DMS53 treated with DMSO at 0.1 percent for 48 hours (cell line): ENCODE data around the gene CHPF.
A peak's percentile ranks its signal among the peaks of the same experiment; 100 is the strongest.

Experiments used
- DNase-seq: peaks from one replicate; lab custom pipeline; 2025; ENCODE audit not compliant: unreplicated experiment; lab: John Stamatoyannopoulos, UW

Gene CHPF

DNA sequence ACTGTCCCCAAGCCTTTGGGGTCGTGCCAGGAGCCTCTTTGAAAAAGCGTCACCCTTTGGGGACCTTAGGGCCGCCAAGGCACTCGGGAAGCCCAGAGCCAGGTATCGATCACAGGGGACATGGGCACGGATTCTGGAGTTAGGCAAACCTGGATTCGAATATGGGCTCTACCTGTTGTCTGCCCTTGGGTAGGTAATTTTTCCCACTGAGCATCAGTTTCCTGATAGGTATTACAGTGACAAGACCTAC lies 9.5 kb upstream of the CHPF start:
- DNase-seq = no peak

DNA sequence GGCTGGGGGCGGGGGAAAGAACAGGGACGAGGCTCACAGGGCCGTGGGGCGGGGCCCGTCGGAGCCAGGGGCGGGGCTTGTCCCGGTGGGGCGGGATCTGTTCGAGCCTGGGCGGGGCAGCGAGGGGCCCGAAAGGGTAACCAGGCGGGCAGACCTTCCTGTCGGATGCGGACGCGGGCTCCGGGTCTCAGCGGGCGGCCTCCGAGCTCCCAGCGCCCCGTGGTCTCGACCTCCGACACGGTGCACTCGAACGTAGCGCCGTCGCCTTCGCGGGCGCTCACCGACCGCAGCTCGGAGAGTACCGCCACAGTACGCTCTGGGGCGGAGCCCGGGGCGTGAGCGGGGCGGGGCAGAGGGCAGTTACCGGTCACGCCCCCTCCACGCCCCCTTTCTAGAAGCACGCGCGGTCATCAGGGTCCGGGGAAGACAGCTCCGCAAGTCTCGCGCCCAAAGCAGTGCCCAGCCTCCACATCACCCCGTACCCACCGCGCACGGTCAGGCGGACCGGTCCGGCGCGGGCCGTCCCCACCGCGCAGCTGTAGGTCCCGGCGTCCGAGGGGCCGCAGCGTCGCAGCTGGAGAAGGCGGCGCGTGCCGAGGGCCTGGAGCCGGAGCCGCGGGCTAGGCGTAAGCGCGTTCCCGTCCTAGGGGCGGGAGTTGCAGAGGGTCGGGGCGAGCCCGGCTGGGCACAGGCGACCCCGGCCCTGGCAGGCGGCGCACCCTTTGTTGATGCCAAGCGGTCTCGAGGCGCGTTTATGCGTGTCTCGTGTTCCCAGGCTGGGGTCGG lies 9.0 kb upstream of the CHPF start:
- DNase-seq = peak; percentile 66

DNA sequence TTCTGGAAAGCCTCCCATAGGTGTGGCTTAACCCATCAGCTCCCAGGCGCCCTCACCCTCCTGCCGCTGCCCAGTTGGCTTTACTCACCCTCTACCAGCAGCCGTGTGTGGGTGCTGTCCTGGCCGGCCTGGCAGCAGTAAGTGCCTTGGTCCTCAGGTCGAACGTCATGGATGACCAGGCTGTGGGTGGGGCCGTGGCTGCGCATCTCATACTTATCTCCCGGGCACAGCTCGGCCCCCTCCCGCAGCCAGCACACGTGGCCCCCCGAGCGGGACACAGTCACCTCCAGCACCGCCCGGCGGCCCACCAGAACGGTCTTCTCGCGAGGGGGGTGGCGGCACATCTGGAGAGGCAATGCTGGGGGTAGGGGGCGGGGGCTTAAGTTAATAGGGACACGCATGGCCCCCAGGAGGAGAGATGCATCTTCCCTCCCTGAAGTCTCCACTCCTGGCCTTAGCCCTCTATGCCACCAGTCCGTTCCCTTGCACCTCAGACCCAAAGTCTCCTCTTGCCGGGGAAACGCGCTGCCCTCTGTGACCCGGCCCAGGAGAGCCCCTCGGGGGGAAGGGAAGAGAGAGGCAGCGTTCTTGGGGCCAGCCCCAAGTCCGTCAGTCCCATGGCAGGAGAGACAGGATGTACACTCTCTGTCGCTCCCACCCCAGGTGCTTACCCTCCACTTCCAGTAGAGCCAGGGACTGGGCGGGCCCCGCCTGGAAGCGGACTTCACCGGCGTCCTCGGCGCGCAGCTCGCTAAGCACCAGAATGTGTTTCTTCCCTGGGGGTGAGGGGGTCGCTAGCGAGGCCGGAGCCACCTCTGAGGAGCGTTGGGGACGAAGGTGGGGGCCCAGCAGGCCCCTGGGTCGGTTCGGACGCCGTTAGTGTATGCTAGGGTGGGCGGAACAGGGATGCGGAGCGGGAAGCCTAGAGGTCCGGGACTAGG lies 8.1 kb upstream of the CHPF start:
- peak; percentile 50 for DNase-seq

DNA sequence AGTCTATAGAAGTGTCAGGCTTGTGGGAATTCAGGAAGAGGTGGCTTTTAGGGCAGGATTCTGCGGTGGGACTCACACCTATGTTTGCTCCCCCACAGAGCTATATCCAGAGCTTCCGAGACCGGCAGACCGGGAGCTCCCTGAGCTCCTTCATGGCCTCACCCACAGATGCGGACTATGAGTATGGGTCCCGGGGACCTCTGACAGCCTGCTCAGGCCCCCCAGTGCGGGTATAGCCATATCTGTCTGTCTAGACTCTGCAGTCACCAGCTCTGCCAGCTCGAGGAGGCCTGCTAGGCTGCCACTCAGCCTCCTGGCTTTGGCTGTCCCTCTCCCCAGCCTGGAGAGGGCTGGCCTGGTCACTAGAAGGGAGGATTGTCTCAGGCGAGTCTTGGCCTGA lies 6.0 kb upstream of the CHPF start:
- no peak for DNase-seq

DNA sequence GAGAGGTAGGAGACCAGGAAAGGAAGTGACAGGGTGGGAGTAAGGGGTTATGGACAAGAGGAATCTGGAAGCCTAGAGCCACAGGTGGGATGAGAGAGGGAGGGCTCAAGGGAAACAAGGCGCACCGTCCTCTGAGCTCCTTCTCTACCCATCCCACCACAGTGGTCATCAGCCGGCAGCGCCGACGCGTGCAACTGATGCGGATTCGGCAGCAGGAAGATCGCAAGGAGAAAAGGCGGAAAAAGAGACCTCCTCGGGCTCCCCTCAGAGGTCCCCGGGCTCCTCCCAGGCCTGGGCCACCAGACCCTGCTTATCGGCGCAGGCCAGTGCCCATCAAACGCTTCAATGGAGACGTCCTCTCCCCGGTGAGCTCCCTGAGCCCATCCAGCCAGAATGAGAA lies 5.4 kb upstream of the CHPF start:
- DNase-seq = no peak

DNA sequence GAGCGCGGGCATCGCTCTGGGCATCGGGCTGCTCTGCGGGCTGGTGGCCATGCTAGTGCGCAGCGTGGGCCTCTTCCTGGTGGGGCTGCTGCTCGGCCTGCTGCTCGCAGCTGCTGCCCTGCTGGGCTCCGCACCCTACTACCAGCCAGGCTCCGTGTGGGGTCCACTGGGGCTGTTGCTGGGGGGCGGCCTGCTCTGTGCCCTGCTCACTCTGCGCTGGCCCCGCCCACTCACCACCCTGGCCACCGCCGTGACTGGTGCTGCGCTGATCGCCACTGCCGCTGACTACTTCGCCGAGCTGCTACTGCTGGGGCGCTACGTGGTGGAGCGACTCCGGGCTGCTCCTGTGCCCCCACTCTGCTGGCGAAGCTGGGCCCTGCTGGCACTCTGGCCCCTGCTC lies 4.0 kb upstream of the CHPF start:
- no peak for DNase-seq

DNA sequence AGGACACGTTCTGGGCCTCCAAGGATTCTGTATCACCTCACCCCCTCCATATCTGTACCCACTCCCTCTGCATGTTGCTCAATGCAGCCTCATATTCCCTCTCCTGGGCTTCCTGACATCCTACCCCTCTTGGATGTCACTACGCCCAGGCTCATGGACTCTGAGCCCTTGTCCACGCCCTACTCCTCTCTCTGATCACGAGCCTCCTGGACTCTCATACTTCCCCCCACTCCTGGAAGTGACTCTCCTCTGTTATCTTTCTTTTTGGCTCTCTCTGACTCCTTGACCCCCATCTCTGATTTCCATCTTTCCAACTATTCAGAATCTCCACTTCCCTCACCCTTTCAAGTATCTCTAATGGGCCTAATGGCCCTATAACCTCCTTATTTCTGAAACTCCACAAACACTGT lies 2.3 kb upstream of the CHPF start:
- DNase-seq = no peak

DNA sequence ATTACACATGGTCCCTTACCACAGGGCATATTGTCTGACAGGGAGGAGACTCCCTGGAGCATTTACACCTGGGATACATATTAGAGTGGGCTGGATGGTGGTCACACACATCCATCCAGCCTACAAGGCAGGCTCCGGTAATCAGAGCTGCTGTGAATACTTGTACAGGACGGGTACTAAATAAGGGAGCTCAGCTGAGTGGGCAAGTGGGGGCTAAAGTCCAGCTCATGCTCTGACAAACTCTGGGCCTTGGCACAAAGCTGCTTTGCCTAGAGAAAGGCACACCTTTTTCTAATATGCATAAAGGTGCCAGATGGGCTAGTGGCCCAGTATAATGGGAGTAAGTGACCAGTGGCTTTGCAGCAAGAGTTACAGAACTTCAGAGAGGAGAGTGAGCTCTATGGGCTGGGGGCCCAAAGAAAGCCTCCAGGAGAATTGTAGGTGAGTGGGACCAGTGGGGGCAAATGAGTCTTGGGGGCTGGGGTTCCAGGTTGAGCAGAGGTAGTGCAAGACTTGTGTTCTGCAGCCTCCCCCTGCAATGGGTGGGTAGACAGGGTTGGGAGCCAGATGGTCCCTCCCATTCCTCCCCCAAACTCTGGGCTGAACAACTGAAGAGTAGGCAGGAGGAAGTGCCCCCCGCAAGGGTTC lies 1.8 kb upstream of the CHPF start:
- DNase-seq = no peak

DNA sequence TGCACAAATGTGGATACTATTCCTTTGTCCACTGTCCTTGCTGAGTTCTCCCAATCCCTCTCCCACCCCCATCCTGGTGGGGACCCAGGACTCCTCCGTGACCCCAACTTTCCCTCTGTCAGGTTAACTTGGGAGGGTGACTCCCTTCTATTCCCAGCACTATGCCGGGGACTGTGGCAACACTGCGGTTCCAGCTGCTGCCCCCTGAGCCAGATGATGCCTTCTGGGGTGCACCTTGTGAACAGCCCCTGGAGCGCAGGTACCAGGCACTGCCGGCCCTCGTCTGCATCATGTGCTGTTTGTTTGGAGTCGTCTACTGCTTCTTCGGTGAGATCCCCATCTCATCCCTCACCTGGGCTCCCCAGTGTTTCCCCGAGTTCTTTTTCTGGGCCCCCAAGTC lies 958 bp upstream of the CHPF start:
- no peak for DNase-seq

DNA sequence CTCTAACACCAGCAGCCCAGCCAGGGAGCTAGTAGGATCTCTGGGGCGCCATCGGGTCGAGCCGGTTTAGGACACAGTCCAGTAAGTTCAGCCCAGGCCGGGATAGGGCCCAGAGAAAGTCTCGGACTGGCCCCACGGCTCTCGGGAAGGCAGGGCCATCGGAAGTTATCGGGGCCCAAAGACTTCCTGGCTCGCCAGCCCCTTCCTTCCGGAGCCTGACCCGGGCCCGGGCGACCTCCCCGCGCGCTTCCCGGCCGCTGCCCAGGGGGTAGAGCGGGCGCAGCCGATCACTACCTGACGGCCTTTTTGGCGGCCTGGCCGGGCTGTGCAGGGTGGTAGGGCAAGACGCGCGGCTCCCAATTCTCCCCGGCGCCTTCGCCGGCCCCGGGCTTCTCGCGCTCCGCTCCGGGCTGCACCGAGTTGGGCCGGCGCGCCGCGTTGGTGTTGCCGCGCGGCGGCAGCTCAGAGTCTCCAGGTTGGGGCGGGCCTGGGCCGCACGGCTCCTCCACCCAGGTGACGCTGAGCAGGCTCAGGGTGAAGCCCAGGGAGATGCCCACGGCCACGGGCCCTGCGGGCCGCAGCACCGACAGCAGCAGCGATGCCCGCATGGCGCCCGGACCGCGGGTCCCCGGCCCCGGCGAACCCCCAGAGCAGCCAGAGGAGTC lies 546 bp downstream of the CHPF start:
- peak; percentile 14 for DNase-seq

DNA sequence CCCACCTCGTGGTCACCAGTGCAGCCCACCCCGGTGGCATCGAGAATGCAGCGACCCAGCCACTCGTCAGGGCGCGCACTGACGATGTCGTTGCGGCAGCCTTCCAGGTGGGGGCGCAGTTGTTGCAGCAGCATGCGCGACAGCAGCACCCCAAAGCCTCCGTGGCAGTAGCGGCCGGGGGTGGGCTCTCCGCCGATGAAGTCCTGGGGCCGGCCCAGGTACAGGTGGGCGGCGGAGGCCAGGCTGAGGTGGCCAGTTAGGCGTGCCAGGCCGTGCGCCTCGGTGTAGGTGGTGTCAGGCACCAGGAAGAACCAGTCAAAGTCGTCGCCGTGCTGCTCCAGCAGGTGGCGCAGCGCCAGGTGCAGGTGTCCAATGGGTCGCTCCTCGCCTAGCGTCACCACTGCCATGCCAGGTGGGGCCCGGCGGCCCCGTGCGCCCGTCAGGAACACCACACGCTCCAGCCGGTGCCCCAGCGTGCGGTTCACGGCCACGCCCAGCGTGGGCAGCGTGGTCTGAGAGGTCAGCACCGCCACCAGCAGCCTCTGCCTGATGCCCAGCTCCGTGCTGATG lies 1.9 kb downstream of the CHPF start:
- DNase-seq = peak; percentile 79

DNA sequence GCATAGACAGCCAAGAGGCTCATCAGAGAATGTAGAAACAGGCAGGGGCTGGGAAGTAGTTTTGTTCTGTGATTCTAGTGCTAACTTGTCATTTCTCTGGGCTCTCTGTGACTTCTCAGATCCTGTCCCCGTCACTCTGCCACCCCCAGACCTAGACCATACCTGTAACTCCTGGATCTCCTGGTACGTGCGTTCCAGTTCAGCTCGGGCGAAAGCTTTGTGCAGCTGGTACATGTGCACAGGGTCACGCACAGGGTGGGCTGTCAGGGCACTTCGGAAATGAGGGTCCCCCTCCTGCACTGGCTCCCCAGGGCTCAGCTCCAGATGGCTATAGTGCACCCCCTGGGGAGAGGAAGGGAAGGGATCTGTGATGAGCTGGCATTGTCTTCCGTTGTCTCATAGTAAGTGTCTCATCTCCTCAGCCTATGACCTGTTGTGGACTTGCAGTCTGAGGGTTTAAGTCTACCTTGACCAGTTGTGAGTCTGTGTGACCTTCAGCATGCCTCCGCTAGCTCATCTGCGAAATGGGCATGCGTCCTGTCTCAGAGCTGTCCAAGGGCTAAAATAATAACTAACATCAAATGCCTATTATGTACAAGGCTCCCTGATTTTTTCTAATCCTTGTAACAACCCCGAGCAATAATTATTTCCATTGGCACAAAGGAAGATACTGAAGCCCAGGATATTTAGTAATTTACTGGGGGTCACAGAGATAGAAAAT lies 2.7 kb downstream of the CHPF start:
- no peak for DNase-seq

DNA sequence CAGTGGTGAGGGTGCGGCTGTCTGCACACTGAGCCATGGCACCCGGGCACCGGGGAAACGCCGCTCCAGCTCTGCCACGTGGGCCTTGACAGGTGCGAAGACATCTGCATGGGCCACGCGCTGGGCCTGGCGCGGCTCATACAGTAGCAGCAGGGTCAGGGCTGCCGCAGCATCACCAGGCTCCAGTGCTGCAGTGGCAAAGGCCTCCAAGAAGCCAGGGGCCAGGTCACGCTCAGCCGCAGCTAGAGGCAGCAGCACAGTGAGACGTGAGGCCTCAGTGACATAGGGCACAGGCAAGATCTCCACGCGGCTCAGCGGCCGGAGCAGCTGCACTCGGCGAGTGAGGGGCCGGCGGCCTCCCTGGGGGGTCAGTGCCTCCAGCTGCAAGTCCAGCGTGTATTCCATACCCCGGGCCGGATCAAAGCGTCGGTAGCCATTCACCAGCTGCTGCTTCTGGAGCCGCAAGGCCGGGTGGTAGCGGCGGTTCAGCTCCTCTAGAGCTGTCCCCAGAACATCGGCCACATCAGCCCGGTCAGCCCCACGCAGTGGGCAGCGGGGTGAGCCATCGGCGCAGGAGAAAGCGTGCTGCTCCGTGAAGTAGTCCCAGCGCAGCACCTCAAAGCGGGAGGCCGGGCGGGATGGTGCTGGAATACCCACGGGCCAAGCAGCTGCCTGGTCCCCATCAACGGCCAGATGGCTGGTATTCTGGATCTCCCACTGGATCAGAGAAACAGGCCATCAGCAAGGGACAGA lies 3.5 kb downstream of the CHPF start:
- no peak for DNase-seq

DNA sequence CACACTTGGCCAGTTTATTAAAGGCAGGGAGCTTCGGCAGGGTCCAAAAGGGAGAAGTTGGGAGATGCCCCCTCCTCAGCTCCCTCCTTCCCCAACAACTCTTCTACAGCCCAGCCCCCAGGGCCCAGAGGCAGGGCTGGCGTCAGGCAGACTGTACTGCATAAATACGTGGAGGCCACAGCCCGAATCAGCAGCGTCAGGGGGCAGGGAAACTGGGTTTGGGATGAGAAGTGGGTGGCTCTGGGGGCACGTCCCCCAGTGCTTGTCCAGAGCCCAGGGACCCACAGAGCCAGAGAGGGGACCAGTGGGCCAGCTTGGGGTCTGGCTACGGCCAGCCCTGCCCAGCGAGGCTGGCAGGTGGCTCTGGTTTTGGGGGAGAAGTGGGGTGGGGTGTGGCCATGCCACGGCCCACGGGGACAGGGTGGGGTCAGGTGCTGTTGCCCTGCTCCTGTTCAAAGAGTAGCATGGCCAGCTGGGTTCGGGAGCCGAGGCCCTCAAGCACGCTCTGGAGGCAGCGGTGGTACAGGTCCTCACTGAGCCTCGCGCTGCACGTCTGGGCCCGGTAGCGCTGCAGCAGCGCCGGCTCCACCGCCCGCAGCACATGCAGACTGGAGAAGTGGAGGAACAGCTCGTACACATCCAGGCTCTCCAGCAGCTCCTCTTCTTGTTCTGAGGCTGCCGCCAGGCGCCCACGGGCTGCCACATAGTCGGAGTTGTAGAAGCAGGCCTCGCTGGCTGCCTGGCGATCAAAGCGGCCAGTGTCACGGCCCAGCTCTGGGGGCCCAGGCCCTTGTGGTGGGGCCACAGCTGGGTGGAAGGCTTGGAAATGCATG lies 4.4 kb downstream of the CHPF start:
- no peak for DNase-seq

DNA sequence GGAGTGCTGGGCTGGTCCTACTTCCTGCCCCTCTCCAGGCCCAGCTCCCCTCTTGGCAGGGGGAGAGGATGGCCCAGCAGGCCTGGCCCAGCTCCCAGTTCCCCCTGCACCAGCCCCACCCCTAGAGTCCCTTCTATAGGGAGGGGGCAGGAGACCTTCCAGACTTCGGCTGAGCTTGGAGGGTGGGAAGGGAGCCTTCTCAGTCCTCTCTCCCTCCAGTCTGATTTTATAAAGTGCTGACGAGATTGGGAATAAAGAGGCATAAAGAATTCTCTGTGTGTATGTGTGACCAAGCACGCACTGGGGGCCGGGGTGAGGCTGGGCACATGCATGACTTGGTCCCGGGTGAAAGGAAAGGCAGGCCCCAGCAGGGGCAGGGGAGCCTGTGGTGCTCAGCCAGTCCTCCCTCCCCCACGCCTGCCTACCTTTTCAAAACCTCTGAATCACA lies 5.1 kb downstream of the CHPF start:
- no peak for DNase-seq

DNA sequence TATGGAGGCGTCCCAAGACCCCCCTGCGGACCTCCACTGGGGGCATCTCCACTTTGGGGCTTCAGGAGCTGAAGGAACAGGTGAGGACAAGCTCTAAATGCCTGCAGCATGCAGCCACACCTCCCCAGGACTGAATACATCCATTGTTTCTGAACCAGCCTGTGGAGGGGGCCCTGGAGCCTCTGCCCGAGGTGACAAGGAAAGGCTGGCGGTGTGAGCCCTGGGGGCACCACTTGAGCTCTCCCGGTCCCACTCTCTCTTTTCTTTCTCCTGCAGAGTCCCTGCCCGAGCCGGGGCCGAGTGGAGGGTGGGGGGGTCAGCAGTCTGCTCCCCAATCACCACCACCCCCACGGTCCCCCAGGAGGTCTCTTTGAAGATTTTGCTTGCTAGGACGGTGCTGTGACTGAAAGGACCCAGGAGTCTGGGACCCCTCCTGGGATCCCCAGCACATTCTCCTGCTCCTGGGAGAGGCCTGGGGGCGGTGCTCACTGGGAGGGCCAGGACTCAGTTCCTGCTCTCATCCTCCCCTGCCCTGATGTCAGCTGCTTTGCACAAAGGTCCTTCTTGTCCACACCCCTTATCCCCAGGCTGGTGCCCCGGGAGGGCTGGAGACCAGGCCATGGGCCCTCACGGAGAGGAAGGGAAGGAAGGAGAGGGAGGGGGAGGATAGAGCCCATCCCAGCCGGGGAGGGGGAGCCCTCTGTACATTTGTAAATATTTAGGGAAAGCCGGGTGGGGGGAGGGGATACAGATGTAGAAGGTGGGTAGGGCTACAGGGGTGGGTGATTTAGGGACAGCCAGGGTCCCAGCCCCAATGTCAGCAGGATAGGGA lies 5.7 kb downstream of the CHPF start:
- DNase-seq = no peak

DNA sequence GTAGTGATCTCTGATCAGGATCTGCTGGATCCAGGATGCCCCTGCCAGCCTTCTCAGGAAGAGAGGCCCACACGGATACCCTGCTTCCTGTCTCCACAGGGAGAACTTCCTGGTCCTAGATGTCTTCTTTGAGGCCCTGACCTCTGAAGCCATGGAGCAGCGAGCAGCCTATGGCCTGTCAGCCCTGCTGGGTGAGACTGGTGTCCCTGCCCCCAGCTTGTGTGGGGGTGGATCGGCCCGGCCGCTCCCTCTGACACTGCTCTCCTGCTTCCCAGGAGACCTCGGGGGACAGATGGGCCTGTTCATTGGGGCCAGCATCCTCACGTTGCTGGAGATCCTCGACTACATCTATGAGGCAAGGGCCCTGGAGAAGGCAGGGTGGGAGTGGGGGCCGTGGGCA lies 6.6 kb downstream of the CHPF start:
- DNase-seq = no peak

DNA sequence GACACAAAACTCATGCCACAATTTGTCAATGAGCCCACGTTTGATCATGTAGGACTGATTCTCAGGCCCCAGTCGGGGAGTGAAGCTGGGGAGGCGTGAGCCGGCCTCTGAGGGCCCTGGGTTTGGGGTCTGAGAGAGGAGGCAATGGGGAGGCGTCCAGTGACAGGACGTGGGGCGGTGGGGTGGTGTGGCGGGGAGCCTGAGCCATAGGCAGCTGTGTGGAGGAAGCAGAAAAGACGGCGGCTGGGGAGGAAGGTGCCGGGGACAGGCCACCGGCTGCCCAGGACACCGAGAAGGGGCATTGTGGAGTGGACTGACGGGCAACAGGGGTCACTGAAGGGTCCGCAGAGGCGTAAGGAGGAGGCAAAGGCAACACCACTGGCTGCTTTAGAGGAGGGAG lies 7.2 kb downstream of the CHPF start:
- DNase-seq = no peak
